HepG2 (cell line): ENCODE results near the gene ALG14. TPM values are rescaled to one million over a fixed set of nuclear protein-coding genes. Genes with fewer than 3 reads are reported as not detected.

Experiments used
- ATAC-seq: fragments of 200-7000 bp; cut with Tn5 transposase; 3 replicates; pipeline ENCODE4 v1.9.1; 2020; ENCODE audit warnings: mild to moderate bottlenecking, moderate library complexity
- BruUV-seq: library from RNA; stranded (reverse); fragments of 400-500 nt; replicated peaks from 2 replicates; lab custom pipeline; 2021; lab: Mats Ljungman, UMichigan
- CTCF ChIA-PET: fragments of 300-600 bp; formaldehyde crosslinking; extraction: SDS; loops from one replicate; lab custom pipeline; 2021; ENCODE audit warnings: low total read pairs, inconsistent platforms, low intra/inter-chr PET ratio; lab: Yijun Ruan, JAX
- POLR2A ChIA-PET: fragments of 350-600 bp; sonication (Branson Sonifier 250); formaldehyde crosslinking; loops from one replicate; lab custom pipeline; 2020; ENCODE audit warnings: antibody characterized with exemption, inconsistent platforms; lab: Yijun Ruan, JAX
- DNase-seq: peaks from one replicate; pipeline ENCODE4 v3.0.0-alpha.2; 2015; ENCODE audit warnings: low spot score
- FAIRE-seq: peaks from 3 replicates; lab custom pipeline; 2011; peaks lifted over from hg19 to GRCh38; lab: Jason Lieb, UNC
- H2AFZ ChIP-seq: one replicate; pipeline ENCODE4 v1.6.1; 2011; ENCODE audit warnings: low read length, inconsistent platforms
- H3K27ac ChIP-seq: fragments of 300-600 bp; 3 replicates; pipeline ENCODE4 v1.8.0; 2011; ENCODE audit warnings: mixed run types, mild to moderate bottlenecking, mixed read lengths, low read length, inconsistent platforms; ENCODE audit not compliant: insufficient read depth; ENCODE audit errors: extremely low read length
- H3K27me3 ChIP-seq, 2 experiments: fragments of 200-600 bp in 1 of 2; 2 replicates in 1 of 2; 3 replicates in 1 of 2; pipeline versions ENCODE4 v1.6.0 to v1.8.0; 2011; ENCODE audit warnings: low read length in 2 of 2, mild to moderate bottlenecking in 2 of 2, moderate library complexity in 2 of 2, inconsistent platforms in 1 of 2; ENCODE audit not compliant: insufficient read depth in 2 of 2, control insufficient read depth in 1 of 2
- H3K36me3 ChIP-seq, 2 experiments: fragments of 200-600 bp in 1 of 2; replicated peaks in 1 of 2; 2 replicates in 1 of 2; 3 replicates in 1 of 2; pipeline versions ENCODE4 v1.5.1 to v1.8.0; 2011; ENCODE audit warnings: low read length in 2 of 2, inconsistent platforms in 1 of 2; ENCODE audit not compliant: insufficient read depth in 2 of 2, control insufficient read depth in 1 of 2
- H3K4me1 ChIP-seq: 2 replicates; pipeline ENCODE4 v1.5.1; 2012; ENCODE audit warnings: low read length, inconsistent platforms; ENCODE audit not compliant: insufficient read depth
- H3K4me2 ChIP-seq: 2 replicates; pipeline ENCODE4 v1.6.0; 2011; ENCODE audit warnings: low read depth, low read length, inconsistent platforms
- H3K4me3 ChIP-seq, 3 experiments: fragments of 200-600 bp in 1 of 3; sonication (generic), shearing (Covaris generic) in 1 of 3; replicated peaks in 1 of 3; 2 replicates each; pipeline ENCODE4 v1.5.1; 2011 to 2016; ENCODE audit warnings: low read length in 3 of 3, inconsistent platforms in 2 of 3, low read depth in 2 of 3, mild to moderate bottlenecking in 2 of 3, control low read depth in 1 of 3, mixed read lengths in 1 of 3; ENCODE audit not compliant: insufficient read depth in 1 of 3
- H3K79me2 ChIP-seq: one replicate; pipeline ENCODE4 v1.6.1; 2011; ENCODE audit warnings: low read length, inconsistent platforms; ENCODE audit not compliant: insufficient read depth
- H3K9ac ChIP-seq: 2 replicates; pipeline ENCODE4 v1.6.0; 2011; ENCODE audit warnings: mild to moderate bottlenecking, low read depth, low read length, inconsistent platforms; ENCODE audit not compliant: insufficient read depth
- H3K9me3 ChIP-seq: 2 replicates; pipeline ENCODE4 v1.5.1; 2012; ENCODE audit warnings: mild to moderate bottlenecking, low read length
- H4K20me1 ChIP-seq: 2 replicates; pipeline ENCODE4 v1.6.0; 2011; ENCODE audit warnings: inconsistent platforms, mild to moderate bottlenecking, low read length, moderate library complexity; ENCODE audit not compliant: insufficient read depth
- PATZ1 ChIP-seq: sonication (generic); formaldehyde crosslinking; IDR thresholded peaks from 2 replicates; pipeline ENCODE4 v1.4.0; 2020; ENCODE audit warnings: missing genetic modification reagents
- PAWR ChIP-seq: sonication (generic); formaldehyde crosslinking; IDR thresholded peaks from 2 replicates; pipeline ENCODE4 v1.4.0; 2020; ENCODE audit warnings: missing genetic modification reagents, mild to moderate bottlenecking, borderline replicate concordance
- WGBS: methylation state at CpG from one replicate; pipeline ENCODE4 v1.1.6; 2017; ENCODE audit warnings: low lambda C conversion rate; 5-methylcytosine and 5-hydroxymethylcytosine counted together
- in situ Hi-C: cut with HindIII; loops from 2 replicates; pipeline ENCODE4 v1.10.0; 2017; ENCODE audit warnings: low pct_unique_long_range_greater_than_20kb; ENCODE audit not compliant: extremely low pct_ligation_motif_present
- intact Hi-C: fragments of 100-400 bp; cut with micrococcal nuclease; formaldehyde crosslinking; loops from one replicate; pipeline ENCODE4 v1.10.0; 2022; ENCODE audit not compliant: unreplicated experiment
- polyA plus RNA-seq, 8 experiments: library from polyadenylated mRNA; depleted of rRNA in 3 of 8; stranded (reverse) in 7 of 8; unstranded in 1 of 8; fragments of >200 nt; fragmentation: Illumina TruSeq in 4 of 8; extraction: Trizol in 4 of 8; gene quantifications; 2 replicates each; pipeline versions ENCODE4 v1.2.1 to v1.2.3, GENCODE V29; 2011 to 2016; ENCODE audit warnings: low read depth in 4 of 8, missing spikeins in 1 of 8, mixed read lengths in 1 of 8; ENCODE audit not compliant: insufficient read depth in 1 of 8
- total RNA-seq, 5 experiments: library from RNA; depleted of rRNA; stranded (reverse); fragments of >200 nt; fragmentation: Illumina TruSeq; extraction: Trizol; gene quantifications; 2 replicates each; pipeline ENCODE4 v1.2.3, GENCODE V29; 2016; ENCODE audit warnings: low read depth in 1 of 5
- TF ChIP-seq, protein P1 (sequence below): sonication (generic); formaldehyde crosslinking; IDR thresholded peaks from 2 replicates; pipeline ENCODE4 v1.4.0; 2020; ENCODE audit warnings: missing genetic modification reagents

Gene ALG14
- total and polyA plus RNA-seq, 2 of the 13 experiments (the other 11 are each of a cell fraction or from before 2014, with no cell fraction given), result 4.5 to 12.7 TPM

- TF ChIP-seq, protein P1, sequence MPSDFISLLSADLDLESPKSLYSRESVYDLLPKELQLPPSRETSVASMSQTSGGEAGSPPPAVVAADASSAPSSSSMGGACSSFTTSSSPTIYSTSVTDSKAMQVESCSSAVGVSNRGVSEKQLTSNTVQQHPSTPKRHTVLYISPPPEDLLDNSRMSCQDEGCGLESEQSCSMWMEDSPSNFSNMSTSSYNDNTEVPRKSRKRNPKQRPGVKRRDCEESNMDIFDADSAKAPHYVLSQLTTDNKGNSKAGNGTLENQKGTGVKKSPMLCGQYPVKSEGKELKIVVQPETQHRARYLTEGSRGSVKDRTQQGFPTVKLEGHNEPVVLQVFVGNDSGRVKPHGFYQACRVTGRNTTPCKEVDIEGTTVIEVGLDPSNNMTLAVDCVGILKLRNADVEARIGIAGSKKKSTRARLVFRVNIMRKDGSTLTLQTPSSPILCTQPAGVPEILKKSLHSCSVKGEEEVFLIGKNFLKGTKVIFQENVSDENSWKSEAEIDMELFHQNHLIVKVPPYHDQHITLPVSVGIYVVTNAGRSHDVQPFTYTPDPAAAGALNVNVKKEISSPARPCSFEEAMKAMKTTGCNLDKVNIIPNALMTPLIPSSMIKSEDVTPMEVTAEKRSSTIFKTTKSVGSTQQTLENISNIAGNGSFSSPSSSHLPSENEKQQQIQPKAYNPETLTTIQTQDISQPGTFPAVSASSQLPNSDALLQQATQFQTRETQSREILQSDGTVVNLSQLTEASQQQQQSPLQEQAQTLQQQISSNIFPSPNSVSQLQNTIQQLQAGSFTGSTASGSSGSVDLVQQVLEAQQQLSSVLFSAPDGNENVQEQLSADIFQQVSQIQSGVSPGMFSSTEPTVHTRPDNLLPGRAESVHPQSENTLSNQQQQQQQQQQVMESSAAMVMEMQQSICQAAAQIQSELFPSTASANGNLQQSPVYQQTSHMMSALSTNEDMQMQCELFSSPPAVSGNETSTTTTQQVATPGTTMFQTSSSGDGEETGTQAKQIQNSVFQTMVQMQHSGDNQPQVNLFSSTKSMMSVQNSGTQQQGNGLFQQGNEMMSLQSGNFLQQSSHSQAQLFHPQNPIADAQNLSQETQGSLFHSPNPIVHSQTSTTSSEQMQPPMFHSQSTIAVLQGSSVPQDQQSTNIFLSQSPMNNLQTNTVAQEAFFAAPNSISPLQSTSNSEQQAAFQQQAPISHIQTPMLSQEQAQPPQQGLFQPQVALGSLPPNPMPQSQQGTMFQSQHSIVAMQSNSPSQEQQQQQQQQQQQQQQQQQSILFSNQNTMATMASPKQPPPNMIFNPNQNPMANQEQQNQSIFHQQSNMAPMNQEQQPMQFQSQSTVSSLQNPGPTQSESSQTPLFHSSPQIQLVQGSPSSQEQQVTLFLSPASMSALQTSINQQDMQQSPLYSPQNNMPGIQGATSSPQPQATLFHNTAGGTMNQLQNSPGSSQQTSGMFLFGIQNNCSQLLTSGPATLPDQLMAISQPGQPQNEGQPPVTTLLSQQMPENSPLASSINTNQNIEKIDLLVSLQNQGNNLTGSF (CRISPR knock-in tag), result no peak
- no peak for TF ChIP-seq PATZ1 (CRISPR knock-in tag)
These were observed 121.1 kb downstream of the ALG14 start (continued) for GRCh38 chr1:94951509-94952208.

GRCh38 chr1:94951046-94951445 lies 121.7 kb downstream of the ALG14 start:
- intact Hi-C loops (no loop called here), in situ Hi-C loops (no loop called here)
- WGBS, result 97% methylated on average over 2 of the region's 2 CpGs
- Histone ChIP-seq H3K4me2 (no peak overlapping the region), H3K9me3 (no peaks in the 10 kb centered on the region), H3K79me2 (no peaks in the 10 kb centered on the region), H3K27me3 (no peaks in the 10 kb centered on the region), H3K36me3 (no peaks in the 10 kb centered on the region; a peak in 1 of 5 replicates), H2AFZ (no peak overlapping the region), H3K27ac (no peak overlapping the region), H3K4me3 (no peak overlapping the region), H3K4me1 (peaks cover 58% of the 10 kb centered on the region), H4K20me1 (no peaks in the 10 kb centered on the region), H3K9ac (no peak overlapping the region)
- no peak for FAIRE-seq
- ChIA-PET CTCF (no interaction called here), POLR2A (no interaction called here)
- DNase-seq, result no peak
- ATAC-seq, result no peak
- BruUV-seq, result no TSS peak
- TF ChIP-seq PAWR (CRISPR knock-in tag), result no peak
